Right hindlimb (tissue), 1 donor: ENCODE results near the gene COL11A1.
"Not testable (repeated sequence)": the region's sequence is repeated elsewhere in the genome, so short reads cannot be mapped to it uniquely, and the experiment has no call there.

Experiments used
- DNase-seq: peaks from one replicate; pipeline ENCODE4 v3.0.0-alpha.2; 2018

The COL11A1 gene

GRCh38 chr1:103108376-103109150 is at the start of gene COL11A1:
TSS of gene COL11A1 (minus strand) at chr1:103108522. CDS start at chr1:103108178, 344 bp downstream.
- DNase-seq: peak; percentile 95

DNA sequence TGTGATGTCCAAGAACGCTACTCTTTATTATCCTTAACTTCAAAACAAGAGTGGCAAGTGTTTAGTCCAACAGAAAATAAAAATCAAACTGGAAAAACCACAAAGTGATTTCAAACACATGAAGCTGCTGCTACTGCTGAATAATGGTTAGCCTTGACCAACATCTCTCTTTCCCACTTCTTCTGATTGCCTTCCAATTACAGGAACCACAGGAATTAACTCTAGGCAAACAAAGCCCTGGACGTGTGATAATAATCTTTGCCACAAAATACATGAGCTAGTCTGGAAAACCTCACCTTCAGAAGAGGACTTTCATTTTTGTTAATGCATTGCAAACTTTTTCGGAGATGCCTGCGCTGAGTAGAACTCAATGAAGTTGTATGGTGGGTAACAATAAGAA is 48.6 kb upstream of the COL11A1 start:
- DNase-seq: no peak

- DNase-seq: no peak
Measured at GRCh38 chr1:103146166-103146565, 37.8 kb upstream of the COL11A1 start.

GRCh38 chr1:103145449-103145848 is 37.1 kb upstream of the COL11A1 start:
- DNase-seq: no peak

GRCh38 chr1:103144681-103145080 is 36.4 kb upstream of the COL11A1 start:
- DNase-seq: no peak

DNA sequence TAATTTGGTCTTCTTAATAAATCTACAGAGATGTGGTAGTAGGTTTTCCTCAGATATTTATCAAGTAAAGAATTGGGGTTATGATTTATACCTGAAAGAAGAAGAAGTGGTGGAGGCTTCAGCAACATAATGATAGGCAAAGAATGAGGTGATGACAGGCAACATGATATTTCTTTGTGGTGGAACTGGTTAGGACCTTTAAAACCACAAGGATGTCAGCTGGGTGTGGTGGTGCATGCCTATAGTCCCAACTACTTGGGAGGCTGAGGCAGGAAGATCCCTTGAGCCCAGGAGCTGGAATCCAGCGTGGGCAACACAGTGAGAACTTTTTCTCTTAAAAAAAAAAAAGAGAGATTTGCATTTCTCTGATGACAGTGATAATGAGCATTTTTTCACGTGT is 34.1 kb upstream of the COL11A1 start:
- DNase-seq: no peak

DNA sequence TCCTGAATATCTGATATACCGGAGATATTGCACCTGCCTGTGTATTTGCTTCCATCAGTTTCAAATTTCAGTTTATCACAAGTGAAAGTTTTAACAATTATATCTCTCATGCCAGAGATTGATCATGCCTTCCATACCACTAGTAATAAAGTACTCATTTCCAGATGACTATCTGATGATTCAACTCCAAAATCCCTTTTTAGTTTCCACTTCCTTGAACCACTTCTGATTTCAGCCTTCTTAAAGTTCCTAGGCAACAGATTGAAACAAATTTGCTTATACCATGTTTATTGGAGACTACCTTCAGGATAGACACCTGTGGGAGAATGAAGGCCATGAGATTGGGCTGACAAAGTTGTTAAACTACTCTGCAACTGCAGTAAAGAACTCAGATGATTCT is 21.5 kb upstream of the COL11A1 start:
- no peak for DNase-seq

DNA sequence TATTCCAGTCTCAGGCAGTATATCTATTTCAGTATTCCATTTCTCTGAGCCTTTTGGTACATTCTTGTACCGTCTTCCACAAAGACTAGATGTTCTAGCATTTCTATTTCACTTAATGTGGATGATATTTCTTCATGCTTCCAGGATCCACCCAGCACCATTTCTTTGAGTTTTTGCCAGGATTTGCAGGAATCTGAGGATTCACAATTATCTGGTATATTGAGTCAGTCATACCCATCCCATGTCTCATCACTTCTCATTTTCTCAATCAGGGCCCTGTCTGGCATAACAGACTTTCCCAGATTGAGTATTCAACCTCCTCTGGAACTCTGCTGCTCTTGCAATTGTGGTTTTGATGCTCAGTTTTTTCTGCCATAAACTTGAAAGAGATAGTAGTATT is 20.9 kb upstream of the COL11A1 start:
- no peak for DNase-seq

- not testable (repeated sequence) for DNase-seq
Measured at GRCh38 chr1:103128256-103128655, 19.9 kb upstream of the COL11A1 start.

DNA sequence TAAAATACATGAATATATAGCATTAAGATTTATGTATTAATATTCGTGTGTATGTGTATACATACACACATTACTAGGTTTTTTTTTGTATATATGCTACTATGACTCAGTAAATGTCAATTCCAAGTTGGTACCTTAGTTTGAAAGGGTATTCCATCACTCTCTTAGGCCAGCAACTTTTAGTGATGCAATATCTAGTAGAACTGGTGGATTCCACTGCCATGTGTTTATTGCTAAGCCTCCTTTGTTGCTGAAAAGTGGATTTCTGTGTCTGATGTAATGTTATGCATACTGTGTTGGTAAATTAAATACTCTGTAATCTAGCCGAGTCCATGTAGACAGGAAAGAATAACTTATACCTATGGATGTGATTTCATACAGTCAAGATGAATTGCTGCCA is 16.9 kb upstream of the COL11A1 start:
- DNase-seq: no peak

DNA sequence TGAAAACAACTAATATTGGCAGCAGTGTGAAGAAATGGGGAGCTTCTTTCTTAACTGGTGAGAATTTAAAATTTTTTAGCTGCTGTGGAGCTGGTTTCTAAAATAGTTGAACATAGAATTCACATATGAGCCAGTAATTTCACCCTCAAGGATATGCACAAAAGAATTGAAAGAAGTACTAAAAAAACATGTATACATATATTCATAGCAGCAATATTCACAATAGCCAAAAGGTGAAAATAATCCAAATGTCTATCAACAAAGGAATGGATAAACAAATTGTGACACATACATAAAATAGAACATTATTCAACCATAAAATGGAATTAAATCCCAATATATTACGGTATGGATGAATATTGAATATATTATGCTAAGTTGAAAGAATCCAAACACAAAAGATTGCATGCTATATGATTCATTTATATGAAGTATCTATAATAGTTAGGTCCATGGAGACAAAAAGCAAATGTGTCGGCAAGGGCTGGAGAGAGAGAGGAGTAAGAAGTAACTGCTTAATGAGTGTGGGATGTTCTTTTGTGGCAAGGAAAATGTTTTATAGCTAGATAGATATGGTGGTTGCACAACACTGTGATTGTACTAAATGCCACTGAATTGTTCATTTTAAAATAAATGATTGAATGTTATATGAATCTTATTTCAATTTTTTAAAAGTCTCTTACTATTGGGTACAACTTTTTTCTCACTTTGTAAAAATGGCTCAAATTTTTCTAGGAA is 14.8 kb upstream of the COL11A1 start:
- no peak for DNase-seq

DNA sequence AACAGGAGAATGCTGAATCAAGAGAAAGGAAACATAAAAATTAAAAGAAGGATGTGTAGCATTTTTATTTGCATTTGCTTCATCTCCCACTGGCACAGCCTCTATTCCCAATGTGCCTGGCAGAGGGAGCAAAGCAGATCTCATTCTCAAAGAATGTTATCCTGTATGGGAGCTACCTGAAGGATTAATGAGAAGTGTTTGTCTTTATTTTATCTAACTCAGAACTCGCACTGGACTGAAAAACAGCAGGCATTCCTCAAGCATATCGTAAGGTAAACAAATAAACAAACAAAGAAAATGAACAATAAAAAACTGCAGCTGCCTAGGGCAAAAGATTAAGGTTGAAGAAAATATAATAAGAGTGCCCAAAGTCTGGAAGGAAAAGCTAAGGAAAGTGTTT is 12.7 kb upstream of the COL11A1 start:
- no peak for DNase-seq

DNA sequence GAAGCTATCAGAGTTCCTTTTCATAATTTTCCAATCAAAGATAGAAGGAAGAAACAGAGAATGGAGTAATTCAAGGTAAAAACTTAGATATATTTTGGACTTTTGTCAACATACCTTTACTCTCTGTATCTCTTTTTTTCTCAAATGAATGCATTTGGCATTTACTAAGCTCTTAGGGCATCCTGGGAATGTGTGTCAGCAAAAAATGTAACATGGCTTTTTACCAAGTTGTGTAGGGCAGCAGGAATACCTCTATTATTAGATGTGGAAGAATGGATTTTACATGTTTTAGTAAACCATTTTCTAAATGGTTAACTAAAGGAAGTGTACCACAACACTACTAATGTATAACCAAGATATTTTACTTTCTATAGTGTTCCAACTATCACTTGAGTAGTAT is 4.2 kb upstream of the COL11A1 start:
- DNase-seq: no peak

GRCh38 chr1:103111926-103112325 is 3.6 kb upstream of the COL11A1 start:
- DNase-seq: no peak

- peak; percentile 45 for DNase-seq
Measured at GRCh38 chr1:103110701-103111100, 2.4 kb upstream of the COL11A1 start.

GRCh38 chr1:103109311-103109920 is 1.1 kb upstream of the COL11A1 start:
- peak; percentile 61 for DNase-seq

DNA sequence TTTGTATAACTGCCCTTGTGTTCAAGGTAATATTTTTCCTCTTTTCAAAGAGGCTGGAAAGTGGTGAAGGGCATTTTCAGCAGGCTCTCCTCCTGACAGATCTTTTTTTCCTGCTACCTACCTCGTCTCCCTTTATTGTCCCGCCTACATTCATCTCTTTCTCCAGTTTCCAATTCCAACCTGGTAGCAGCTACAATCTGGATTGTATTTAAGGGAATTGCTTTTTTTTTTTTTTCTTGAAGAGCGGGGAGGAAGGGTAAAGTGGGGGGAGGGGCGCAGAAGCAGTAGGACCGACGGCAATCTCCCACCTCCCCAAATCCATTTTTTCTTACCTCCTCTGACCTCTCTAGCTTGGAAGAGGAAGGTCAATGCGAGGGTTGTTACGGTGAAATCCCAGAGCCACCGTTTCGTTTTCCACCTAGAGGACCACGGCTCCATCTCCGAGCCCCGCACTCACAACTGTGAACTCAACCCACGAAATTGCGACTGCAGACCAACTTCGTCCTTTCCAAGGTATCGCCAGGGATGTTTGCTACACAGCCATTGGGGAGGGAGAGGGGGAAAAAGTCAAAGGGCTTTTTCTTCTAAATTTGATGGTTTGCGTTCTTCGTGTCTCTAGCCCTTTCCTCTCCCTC is 464 bp downstream of the COL11A1 start:
- peak; percentile 16 for DNase-seq

- peak; percentile 88 for DNase-seq
Measured at GRCh38 chr1:103106426-103107341, 1.6 kb downstream of the COL11A1 start.

- DNase-seq: no peak
Measured at GRCh38 chr1:103101399-103101798, 6.9 kb downstream of the COL11A1 start.

- DNase-seq: no peak
Measured at GRCh38 chr1:103089221-103089620, 19.1 kb downstream of the COL11A1 start.

- no peak for DNase-seq
Measured at GRCh38 chr1:103087256-103087655, 21.1 kb downstream of the COL11A1 start.

- no peak for DNase-seq
Measured at GRCh38 chr1:103084181-103084580, 24.1 kb downstream of the COL11A1 start.
